Measurements from ENCODE around the gene ZNF837.

Gene ZNF837

GRCh38 chr19:58368561-58369360 lies 12.1 kb downstream of the ZNF837 start:
- no peak for DNase-seq
- H3K4me3 ChIP-seq (ENCODE audit: low read length), result no peak overlapping the region
- no peak overlapping the region for H3K4me2 ChIP-seq (ENCODE audit: low read depth, low read length)

GRCh38 chr19:58367698-58368454 lies 13.0 kb downstream of the ZNF837 start:
- Histone ChIP-seq H3K27me3 (replicated peaks; ENCODE audit: insufficient read depth, low read length) (no peaks in the 10 kb centered on the region), H4K20me1 (ENCODE audit: insufficient read depth, low read length) (no peaks in the 10 kb centered on the region), H3K9ac (ENCODE audit: low read length) (no peak overlapping the region), H3K36me3 (replicated peaks; ENCODE audit: insufficient read depth, low read length) (no peaks in the 10 kb centered on the region), H3K79me2 (ENCODE audit: low read length) (no peaks in the 10 kb centered on the region), H3K9me3 (replicated peaks; ENCODE audit: insufficient read depth, low read length) (no peaks in the 10 kb centered on the region), H3K4me3 (ENCODE audit: low read length) (no peak overlapping the region), H3K27ac (ENCODE audit: low read length) (no peak overlapping the region), H3F3A (ENCODE audit: insufficient read depth, low read length) (no peaks in the 10 kb centered on the region), H3K4me2 (ENCODE audit: low read depth, low read length) (no peak overlapping the region), H3K4me1 (ENCODE audit: low read length) (no peaks in the 10 kb centered on the region), H3K9me2 (replicated peaks; ENCODE audit: insufficient read depth, low read length) (no peaks in the 10 kb centered on the region), H2AFZ (ENCODE audit: low read length) (no peak overlapping the region)
- TF ChIP-seq EZH2phosphoT487 (IDR thresholded peaks at IDR 0.05; ENCODE audit: low read length) (no peak), CTCF (IDR thresholded peaks at IDR 0.05; ENCODE audit: low read length) (no peak), EZH2 (optimal IDR thresholded peaks at IDR 0.05; ENCODE audit: low read depth, low read length) (no peak)
- no peak for DNase-seq

More at GRCh38 chr19:58368561-58369360, 12.1 kb downstream of the ZNF837 start:
- no peaks in the 10 kb centered on the region for H3F3A ChIP-seq (ENCODE audit: insufficient read depth, low read length)
- H2AFZ ChIP-seq (ENCODE audit: low read length), result no peak overlapping the region
- H3K9me2 ChIP-seq (replicated peaks; ENCODE audit: insufficient read depth, low read length), result no peaks in the 10 kb centered on the region
- no peaks in the 10 kb centered on the region for H3K79me2 ChIP-seq (ENCODE audit: low read length)
- no peaks in the 10 kb centered on the region for H3K27me3 ChIP-seq (replicated peaks; ENCODE audit: insufficient read depth, low read length)
- H3K9ac ChIP-seq (ENCODE audit: low read length), result no peak overlapping the region
- H4K20me1 ChIP-seq (ENCODE audit: insufficient read depth, low read length), result no peaks in the 10 kb centered on the region
- no peaks in the 10 kb centered on the region for H3K9me3 ChIP-seq (replicated peaks; ENCODE audit: insufficient read depth, low read length)
- no peak for TF ChIP-seq EZH2 (optimal IDR thresholded peaks at IDR 0.05; ENCODE audit: low read depth, low read length)
- TF ChIP-seq EZH2phosphoT487 (IDR thresholded peaks at IDR 0.05; ENCODE audit: low read length), result no peak
- no peak for TF ChIP-seq CTCF (IDR thresholded peaks at IDR 0.05; ENCODE audit: low read length)
- H3K27ac ChIP-seq (ENCODE audit: low read length), result no peak overlapping the region
- no peaks in the 10 kb centered on the region for H3K36me3 ChIP-seq (replicated peaks; ENCODE audit: insufficient read depth, low read length)
- H3K4me1 ChIP-seq (ENCODE audit: low read length), result no peaks in the 10 kb centered on the region

GRCh38 chr19:58366585-58367430 lies 14.0 kb downstream of the ZNF837 start:
- Histone ChIP-seq H3K9ac (ENCODE audit: low read length) (no peak overlapping the region), H3K36me3 (replicated peaks; ENCODE audit: insufficient read depth, low read length) (no peaks in the 10 kb centered on the region), H4K20me1 (ENCODE audit: insufficient read depth, low read length) (no peaks in the 10 kb centered on the region), H3K27ac (ENCODE audit: low read length) (no peak overlapping the region), H3K27me3 (replicated peaks; ENCODE audit: insufficient read depth, low read length) (no peaks in the 10 kb centered on the region), H3K9me2 (replicated peaks; ENCODE audit: insufficient read depth, low read length) (no peaks in the 10 kb centered on the region), H3K9me3 (replicated peaks; ENCODE audit: insufficient read depth, low read length) (no peaks in the 10 kb centered on the region), H3K4me2 (ENCODE audit: low read depth, low read length) (no peak overlapping the region), H2AFZ (ENCODE audit: low read length) (no peak overlapping the region), H3K4me1 (ENCODE audit: low read length) (no peaks in the 10 kb centered on the region), H3F3A (ENCODE audit: insufficient read depth, low read length) (no peaks in the 10 kb centered on the region), H3K4me3 (ENCODE audit: low read length) (no peak overlapping the region), H3K79me2 (ENCODE audit: low read length) (no peaks in the 10 kb centered on the region)
- no peak for DNase-seq
- TF ChIP-seq EZH2phosphoT487 (IDR thresholded peaks at IDR 0.05; ENCODE audit: low read length) (no peak), CTCF (IDR thresholded peaks at IDR 0.05; ENCODE audit: low read length) (no peak), EZH2 (optimal IDR thresholded peaks at IDR 0.05; ENCODE audit: low read depth, low read length) (no peak)
